HCT116 (cell line): ENCODE data around the gene TNP1. TPM values are rescaled to one million over a fixed set of nuclear protein-coding genes. Genes with fewer than 3 reads are reported as not detected.
A peak's percentile ranks its signal among the peaks of the same experiment; 100 is the strongest.

ENCODE experiments used
- ATAC-seq: fragments of 200-7000 bp; cut with Tn5 transposase; 2 replicates; pipeline ENCODE4 v1.9.1; 2020; ENCODE audit warnings: mild to moderate bottlenecking, moderate library complexity
- BruUV-seq: library from RNA; stranded (reverse); fragments of 400-500 nt; replicated peaks from 2 replicates; lab custom pipeline; 2021; lab: Mats Ljungman, UMichigan
- CTCF ChIA-PET: fragments of 300-600 bp; sonication (Branson Sonifier 250); formaldehyde crosslinking; loops from one replicate; lab custom pipeline; 2021; ENCODE audit warnings: antibody characterized with exemption; lab: Charles Lee
- POLR2A ChIA-PET: fragments of 300-600, 350-600 bp; sonication (Branson Sonifier 250); formaldehyde crosslinking; loops from one replicate; lab custom pipeline; 2021; ENCODE audit warnings: antibody characterized with exemption; lab: Charles Lee
- RAD21 ChIA-PET, 2 experiments: fragments of 300-600 bp; sonication (Branson Sonifier 250); formaldehyde crosslinking; loops; one replicate each; lab custom pipeline; 2023; ENCODE audit warnings: low total read pairs in 2 of 2; ENCODE audit not compliant: uncharacterized antibody in 2 of 2, unreplicated experiment in 2 of 2, low non-redundant PET in 1 of 2; lab: Charles Lee
- DNase-seq: peaks from one replicate; pipeline ENCODE4 v3.0.0-alpha.2; 2010; ENCODE audit warnings: low read depth, low spot score
- H2AFZ ChIP-seq: fragments of 200-600 bp; shearing (Covaris generic), sonication (generic); 2 replicates; pipeline ENCODE4 v1.6.1; 2017; ENCODE audit warnings: low read depth, mixed run types, mixed read lengths, antibody characterized with exemption, low read length; ENCODE audit not compliant: poor library complexity, severe bottlenecking
- H3K27ac ChIP-seq: 2 replicates; pipeline ENCODE4 v1.5.1; 2012; ENCODE audit warnings: low read depth, low read length
- H3K27me3 ChIP-seq: fragments of 200-600 bp; sonication (generic); 2 replicates; pipeline ENCODE4 v1.6.1; 2016; ENCODE audit warnings: mixed run types, low read length, mixed read lengths; ENCODE audit not compliant: insufficient read depth
- H3K36me3 ChIP-seq, 2 experiments: fragments of 200-500 bp in 1 of 2; fragments of 200-600 bp in 1 of 2; sonication (Bioruptor generic) in 1 of 2; sonication (generic) in 1 of 2; 2 replicates each; pipeline versions ENCODE4 v1.5.1 to v1.6.1; 2014 to 2016; ENCODE audit warnings: low read length in 2 of 2, inconsistent platforms in 1 of 2, mixed read lengths in 1 of 2, mixed run types in 1 of 2; ENCODE audit not compliant: insufficient read depth in 2 of 2, control insufficient read depth in 1 of 2
- H3K4me1 ChIP-seq, 2 experiments: fragments of 200-600 bp in 1 of 2; sonication (generic) in 1 of 2; 2 replicates each; pipeline versions ENCODE4 v1.5.1 to v1.6.1; 2012 to 2017; ENCODE audit warnings: low read length in 2 of 2, inconsistent platforms in 1 of 2, mild to moderate bottlenecking in 1 of 2, mixed read lengths in 1 of 2, mixed run types in 1 of 2, moderate library complexity in 1 of 2; ENCODE audit not compliant: insufficient read depth in 2 of 2, control insufficient read depth in 1 of 2
- H3K4me2 ChIP-seq: fragments of 200-600 bp; sonication (generic); 2 replicates; pipeline ENCODE4 v1.6.1; 2017; ENCODE audit warnings: mixed run types, low read length, mixed read lengths
- H3K4me3 ChIP-seq, 2 experiments: fragments of 200-600 bp in 1 of 2; sonication (generic) in 1 of 2; replicated peaks in 1 of 2; 2 replicates each; pipeline ENCODE4 v1.5.1; 2011 to 2016; ENCODE audit warnings: low read length in 2 of 2, control low read depth in 1 of 2, low read depth in 1 of 2, mild to moderate bottlenecking in 1 of 2, mixed read lengths in 1 of 2, mixed run types in 1 of 2
- H3K79me2 ChIP-seq: fragments of 200-600 bp; sonication (generic); 2 replicates; pipeline ENCODE4 v1.6.1; 2017; ENCODE audit warnings: mild to moderate bottlenecking, mixed run types, low read length, moderate library complexity, mixed read lengths; ENCODE audit not compliant: insufficient read depth
- H3K9ac ChIP-seq: fragments of 200-600 bp; sonication (generic); 2 replicates; pipeline ENCODE4 v1.6.1; 2016; ENCODE audit warnings: low read length, mixed read lengths
- H3K9me2 ChIP-seq: fragments of 200-600 bp; sonication (generic), shearing (Covaris generic); 2 replicates; pipeline ENCODE4 v1.6.1; 2017; ENCODE audit warnings: mixed run types, mild to moderate bottlenecking, moderate library complexity; ENCODE audit not compliant: insufficient read depth
- H3K9me3 ChIP-seq, 2 experiments: fragments of 200-500 bp in 1 of 2; fragments of 200-600 bp in 1 of 2; sonication (Bioruptor generic) in 1 of 2; sonication (generic) in 1 of 2; 2 replicates each; pipeline ENCODE4 v1.6.1; 2014 to 2017; ENCODE audit warnings: low read length in 2 of 2, mixed read lengths in 2 of 2, inconsistent platforms in 1 of 2, low read depth in 1 of 2, mild to moderate bottlenecking in 1 of 2, mixed run types in 1 of 2, moderate library complexity in 1 of 2; ENCODE audit not compliant: control insufficient read depth in 1 of 2, insufficient read depth in 1 of 2
- H4K20me1 ChIP-seq: fragments of 200-600 bp; sonication (generic), shearing (Covaris generic); 2 replicates; pipeline ENCODE4 v1.6.1; 2017; ENCODE audit warnings: mixed run types, mild to moderate bottlenecking, moderate library complexity; ENCODE audit not compliant: insufficient read depth
- CBX3 ChIP-seq: IDR thresholded peaks from 2 replicates; pipeline ENCODE4 v1.6.1; 2012; ENCODE audit warnings: low read depth
- CTCF ChIP-seq, 3 experiments: fragments of 200-600 bp in 1 of 3; sonication (generic) in 1 of 3; IDR thresholded peaks in 2 of 3; conservative IDR thresholded peaks in 1 of 3; 2 replicates each; pipeline ENCODE4 v1.5.1; 2012 to 2017; ENCODE audit warnings: low read depth in 2 of 3, low read length in 2 of 3, antibody characterized with exemption in 1 of 3, borderline replicate concordance in 1 of 3, control low read depth in 1 of 3, mild to moderate bottlenecking in 1 of 3, mixed read lengths in 1 of 3, mixed run types in 1 of 3, moderate library complexity in 1 of 3; ENCODE audit not compliant: insufficient read depth in 1 of 3
- ELF1 ChIP-seq: IDR thresholded peaks from 2 replicates; pipeline ENCODE4 v1.6.1; 2012; ENCODE audit warnings: low read depth, borderline replicate concordance
- EZH2 ChIP-seq: fragments of 200-600 bp; sonication (generic); IDR thresholded peaks from 2 replicates; pipeline ENCODE4 v1.6.1; 2017; ENCODE audit warnings: antibody characterized with exemption, mixed run types
- POLR2AphosphoS5 ChIP-seq: IDR thresholded peaks from 2 replicates; pipeline ENCODE4 v1.6.1; 2011; ENCODE audit warnings: mild to moderate bottlenecking, low read depth, low read length, moderate library complexity
- RAD21 ChIP-seq: IDR thresholded peaks from 2 replicates; pipeline ENCODE4 v1.6.1; 2012; ENCODE audit warnings: low read depth, mild to moderate bottlenecking
- SIN3A ChIP-seq: IDR thresholded peaks from 2 replicates; pipeline ENCODE4 v1.6.1; 2012; ENCODE audit warnings: low read depth
- SP1 ChIP-seq: IDR thresholded peaks from 2 replicates; pipeline ENCODE4 v1.6.1; 2012; ENCODE audit warnings: low read depth
- YY1 ChIP-seq: IDR thresholded peaks from 2 replicates; pipeline ENCODE4 v1.6.1; 2011; ENCODE audit warnings: low read length, low read depth, moderate library complexity, mild to moderate bottlenecking; ENCODE audit not compliant: insufficient replicate concordance; ENCODE audit errors: extremely low read depth
- ZBTB33 ChIP-seq: IDR thresholded peaks from 2 replicates; pipeline ENCODE4 v1.6.1; 2011; ENCODE audit warnings: mild to moderate bottlenecking, low read length, moderate library complexity; ENCODE audit not compliant: insufficient replicate concordance; ENCODE audit errors: extremely low read depth
- ZFX ChIP-seq: fragments of 450-650 bp; IDR thresholded peaks from 2 replicates; pipeline ENCODE4 v1.6.1; 2017
- intact Hi-C: fragments of 100-400 bp; cut with micrococcal nuclease; formaldehyde crosslinking; loops from 2 replicates; pipeline ENCODE4 v1.10.0; 2022
- total RNA-seq: library from RNA; stranded (reverse); gene quantifications from one replicate; pipeline ENCODE4 v1.2.1, GENCODE V29; 2021; ENCODE audit not compliant: unreplicated experiment

Gene TNP1
- total RNA-seq, 1 experiment from 2014 or later: not detected

- DNase-seq (no peak), ATAC-seq (no peak)
- Histone ChIP-seq H3K9ac (no peak overlapping the region), H4K20me1 (no peaks in the 10 kb centered on the region), H2AFZ (no peak overlapping the region), H3K36me3 (no peaks in the 10 kb centered on the region), H3K79me2 (no peaks in the 10 kb centered on the region), H3K9me2 (no peaks in the 10 kb centered on the region), H3K27ac (no peak overlapping the region), H3K4me3 (no peak overlapping the region), H3K4me2 (no peak overlapping the region), H3K9me3 (no peaks in the 10 kb centered on the region), H3K27me3 (peaks cover 13% of the 10 kb centered on the region; the same call in 1 of the 2 replicates), H3K4me1 (no peaks in the 10 kb centered on the region)
- BruUV-seq: no TSS peak
- no peak for TF ChIP-seq CTCF (IDR thresholded peaks at IDR 0.05 in 2 of 3, conservative IDR thresholded peaks at IDR 0.05 in 1 of 3; ENCODE audit: borderline replicate concordance in 1 of 3, insufficient read depth in 1 of 3, low read depth in 2 of 3, low read length in 2 of 3)
- ChIA-PET CTCF (no interaction called here), RAD21 (no interaction called here), POLR2A (no interaction called here)
- intact Hi-C loops: no loop called here
Measured at GRCh38 chr2:216878072-216878471, 18.2 kb upstream of the TNP1 start.

GRCh38 chr2:216877085-216877484, 17.2 kb upstream of the TNP1 start:
- BruUV-seq: no TSS peak
- no peaks in the 10 kb centered on the region for H3K9me3 ChIP-seq
- no peaks in the 10 kb centered on the region for H3K36me3 ChIP-seq
- no peaks in the 10 kb centered on the region for H3K79me2 ChIP-seq
- no peaks in the 10 kb centered on the region for H4K20me1 ChIP-seq
- no peak overlapping the region for H3K27ac ChIP-seq
- ChIA-PET RAD21 (no interaction called here), POLR2A (no interaction called here), CTCF (no interaction called here)
- TF ChIP-seq RAD21 (peak; percentile 51), ZBTB33 (no peak), CTCF (IDR thresholded peaks at IDR 0.05 in 2 of 3, conservative IDR thresholded peaks at IDR 0.05 in 1 of 3; ENCODE audit: borderline replicate concordance in 1 of 3, insufficient read depth in 1 of 3, low read depth in 2 of 3, low read length in 2 of 3) (peak; percentile 19 to 45 (median 40); a peak in 3 of 6 replicates), SIN3A (no peak), YY1 (no peak), ZFX (no peak), EZH2 (no peak), ELF1 (no peak), SP1 (no peak), POLR2AphosphoS5 (no peak), CBX3 (no peak)
- no peaks in the 10 kb centered on the region for H3K4me1 ChIP-seq
- H3K4me2 ChIP-seq: no peak overlapping the region
- no peak overlapping the region for H3K4me3 ChIP-seq
- no peak overlapping the region for H3K9ac ChIP-seq
- H3K9me2 ChIP-seq: no peaks in the 10 kb centered on the region
- intact Hi-C loops: no loop called here
- peaks cover 13% of the 10 kb centered on the region; the same call in 1 of the 2 replicates for H3K27me3 ChIP-seq
- ATAC-seq (peak; percentile 77), DNase-seq (peak; percentile 4)
- H2AFZ ChIP-seq: no peak overlapping the region
